Testis (tissue), 3 donors: ENCODE measurements around the gene R3HDM4. TPM values are rescaled to one million over a fixed set of nuclear protein-coding genes. Genes with fewer than 3 reads are reported as not detected.

Source experiments
- DNase-seq: peaks from one replicate; pipeline ENCODE4 v3.0.0-alpha.2; 2019
- H3K27ac ChIP-seq, 2 donors: fragments of 200-600 bp; sonication (generic); one replicate each; pipeline ENCODE4 v1.5.1; 2019
- H3K27me3 ChIP-seq: fragments of 200-600 bp; sonication (generic); one replicate; pipeline ENCODE4 v1.5.1; 2019
- H3K36me3 ChIP-seq: fragments of 200-600 bp; sonication (generic); one replicate; pipeline ENCODE4 v1.5.1; 2017; ENCODE audit warnings: low read depth; ENCODE audit errors: missing control alignments
- H3K4me1 ChIP-seq: fragments of 200-600 bp; sonication (generic); one replicate; pipeline ENCODE4 v1.5.1; 2019
- H3K4me3 ChIP-seq, 2 donors: fragments of 200-600 bp; sonication (generic); one replicate each; pipeline ENCODE4 v1.5.1; 2017 to 2019
- H3K9me3 ChIP-seq: fragments of 200-600 bp; sonication (generic); one replicate; pipeline ENCODE4 v1.5.1; 2017
- CTCF ChIP-seq, 3 experiments: fragments of 450-650 bp in 2 of 3; fragments of 200-600 bp in 1 of 3; sonication (generic) in 1 of 3; IDR thresholded peaks; one replicate each; pipeline ENCODE4 v1.5.1; 2016 to 2019; ENCODE audit warnings: antibody characterized with exemption in 3 of 3, mild to moderate bottlenecking in 2 of 3, moderate library complexity in 1 of 3
- POLR2A ChIP-seq: fragments of 450-650 bp; IDR thresholded peaks from one replicate; pipeline ENCODE4 v1.6.1; 2017; ENCODE audit warnings: antibody characterized with exemption, mild to moderate bottlenecking, moderate library complexity
- WGBS, 2 donors: methylation state at CpG; one replicate each; pipeline ENCODE4 v1.1.5; 2018; 5-methylcytosine and 5-hydroxymethylcytosine counted together
- intact Hi-C: fragments of 100-400 bp; cut with DNase I; formaldehyde crosslinking; loops from one replicate; pipeline ENCODE4 v1.15.1; 2023; ENCODE audit warnings: low total_unique reads
- polyA plus RNA-seq: library from polyadenylated mRNA; stranded (reverse); fragments of 350-450 nt; fragmentation: Illumina TruSeq; extraction: RNeasy Lipid Tissue Mini Kit (QIAGEN cat#74804); gene quantifications from one replicate; pipeline ENCODE4 v1.2.3, GENCODE V29; 2014; ENCODE audit warnings: low read depth, low replicate concordance; ENCODE audit not compliant: insufficient read depth
- total RNA-seq, 2 donors: library from RNA; depleted of rRNA; stranded (reverse); fragments of >200 nt; gene quantifications; one replicate each; pipeline ENCODE4 v1.2.3, GENCODE V29; 2016

Gene R3HDM4
- total and polyA plus RNA-seq, 3 donors from 2014 or later, result 19.2 to 30.1 (median 24.6) TPM

GRCh38 chr19:916645-917322 is 3.8 kb upstream of the R3HDM4 start:
- Histone ChIP-seq H3K27ac (no peak overlapping the region), H3K36me3 (no peaks in the 10 kb centered on the region), H3K27me3 (no peaks in the 10 kb centered on the region), H3K9me3 (no peaks in the 10 kb centered on the region), H3K4me1 (peaks cover 20% of the 10 kb centered on the region), H3K4me3 (peak overlapping the region in 1 of 2 donors; percentile 40)
- TF ChIP-seq POLR2A, result no peak
- TF ChIP-seq CTCF (IDR thresholded peaks at IDR 0.05), result no peak
- intact Hi-C loops, result no loop called here
- no peak for DNase-seq
- WGBS, 2 donors, result 15 to 34% methylated on average over 12 to 35 of the region's 35 CpGs

- Histone ChIP-seq H3K27ac (peak overlapping the region in 1 of 2 donors; percentile 88), H3K27me3 (no peaks in the 10 kb centered on the region), H3K4me3 (peak overlapping the region; percentile 72 to 82), H3K9me3 (no peaks in the 10 kb centered on the region), H3K36me3 (no peaks in the 10 kb centered on the region), H3K4me1 (peaks cover 10% of the 10 kb centered on the region)
- WGBS, 2 donors, result 2 to 4% methylated on average over 44 to 45 of the region's 69 CpGs
- intact Hi-C loops, result no loop called here
- no peak for DNase-seq
- TF ChIP-seq POLR2A, result no peak
- no peak for TF ChIP-seq CTCF (IDR thresholded peaks at IDR 0.05)
Measured at GRCh38 chr19:912181-913079, 589 bp downstream of the R3HDM4 start.

- H3K27ac ChIP-seq, result no peak overlapping the region
- TF ChIP-seq POLR2A, result no peak
- TF ChIP-seq CTCF (IDR thresholded peaks at IDR 0.05), result no peak
- H3K4me3 ChIP-seq, result peak overlapping the region in 1 of 2 donors; percentile 15
- DNase-seq, result no peak
- H3K9me3 ChIP-seq, result no peaks in the 10 kb centered on the region
- H3K4me1 ChIP-seq, result peaks cover 4% of the 10 kb centered on the region
- no peaks in the 10 kb centered on the region for H3K36me3 ChIP-seq
- no peaks in the 10 kb centered on the region for H3K27me3 ChIP-seq
- 52 to 79% methylated on average over 42 to 51 of the region's 54 CpGs for WGBS, 2 donors
- intact Hi-C loops, result no loop called here
Measured at GRCh38 chr19:911197-912033, 1.6 kb downstream of the R3HDM4 start.

- H3K9me3 ChIP-seq, result no peaks in the 10 kb centered on the region
- WGBS, 2 donors, result 83 to 85% methylated on average over 9 to 14 of the region's 14 CpGs
- H3K4me3 ChIP-seq, result no peak overlapping the region
- TF ChIP-seq CTCF (IDR thresholded peaks at IDR 0.05), result no peak
- TF ChIP-seq POLR2A, result no peak
- no peaks in the 10 kb centered on the region for H3K4me1 ChIP-seq
- no peaks in the 10 kb centered on the region for H3K27me3 ChIP-seq
- intact Hi-C loops, result no loop called here
- no peak for DNase-seq
- H3K36me3 ChIP-seq, result no peaks in the 10 kb centered on the region
- H3K27ac ChIP-seq, result no peak overlapping the region
Measured at GRCh38 chr19:907183-907853, 5.7 kb downstream of the R3HDM4 start.
